HG03159 (cell line): ENCODE data around the gene ITGB3BP.
"Not testable (repeated sequence)": the region's sequence is repeated elsewhere in the genome, so short reads cannot be mapped to it uniquely, and the experiment has no call there.

ENCODE experiments used
- ATAC-seq: cut with Tn5 transposase; IDR thresholded peaks from one replicate; pipeline ENCODE4 v1.9.1; 2021; ENCODE audit warnings: mild to moderate bottlenecking, moderate library complexity; ENCODE audit not compliant: unreplicated experiment

ITGB3BP gene

DNA sequence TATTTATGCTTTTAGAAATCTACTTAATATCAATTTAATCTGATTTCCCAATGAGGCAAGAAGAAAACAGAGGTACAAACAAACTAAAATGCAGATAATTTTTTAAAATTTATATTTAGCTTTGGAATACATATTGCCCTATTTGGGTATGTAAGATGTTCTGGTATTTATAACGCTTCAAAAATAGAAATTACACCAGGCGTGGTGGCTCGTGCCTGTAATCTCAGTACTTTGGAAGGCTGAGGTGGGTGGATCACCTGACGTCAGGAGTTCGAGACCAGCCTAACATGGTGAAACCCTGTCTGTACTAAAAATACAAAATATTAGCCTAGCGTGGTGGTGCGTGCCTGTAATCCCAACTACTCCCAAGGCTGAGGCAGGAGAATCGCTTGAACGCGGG, 13.3 kb downstream of the ITGB3BP start:
- no peak for ATAC-seq

DNA sequence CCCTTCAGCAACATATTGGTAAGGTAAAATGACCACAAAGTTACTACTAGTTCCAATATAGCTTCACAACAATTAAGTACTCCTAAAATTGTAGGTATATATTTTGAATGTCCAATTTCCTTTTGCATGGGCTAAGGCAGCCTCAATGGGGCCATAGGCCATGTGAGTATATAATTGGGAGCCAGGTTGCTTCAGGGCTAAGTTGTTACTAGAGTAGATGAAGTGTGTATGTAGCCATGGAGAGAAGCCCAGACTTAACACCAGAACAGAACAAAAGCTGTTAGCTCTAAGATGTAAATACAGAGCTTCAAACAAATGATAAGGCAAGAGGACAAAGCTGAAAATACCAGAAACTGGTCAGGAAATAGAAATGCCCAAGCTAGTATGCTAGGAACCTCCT, 16.2 kb downstream of the ITGB3BP start:
- ATAC-seq = no peak

DNA sequence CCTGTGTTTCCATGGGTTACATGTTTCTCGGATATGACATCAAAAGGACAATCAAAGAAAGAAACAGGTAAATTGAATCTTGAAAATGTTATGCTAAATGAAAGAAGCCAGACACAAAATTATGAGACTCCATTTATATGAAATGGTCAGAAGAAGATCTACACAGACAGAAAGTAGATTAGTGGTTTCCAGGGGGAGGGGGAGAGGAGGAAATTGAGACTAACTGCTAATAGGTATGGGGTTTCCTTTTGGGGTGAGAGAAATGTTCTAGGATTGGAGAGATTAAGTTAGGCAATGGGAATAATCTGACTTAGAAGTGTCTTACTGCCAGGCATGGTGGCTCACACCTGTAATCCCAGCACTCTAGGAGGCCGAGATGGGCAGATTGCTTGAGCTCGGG, 21.8 kb downstream of the ITGB3BP start:
- no peak for ATAC-seq

- no peak for ATAC-seq
Measured at GRCh38 chr1:63498106-63498505, 24.9 kb downstream of the ITGB3BP start.

DNA sequence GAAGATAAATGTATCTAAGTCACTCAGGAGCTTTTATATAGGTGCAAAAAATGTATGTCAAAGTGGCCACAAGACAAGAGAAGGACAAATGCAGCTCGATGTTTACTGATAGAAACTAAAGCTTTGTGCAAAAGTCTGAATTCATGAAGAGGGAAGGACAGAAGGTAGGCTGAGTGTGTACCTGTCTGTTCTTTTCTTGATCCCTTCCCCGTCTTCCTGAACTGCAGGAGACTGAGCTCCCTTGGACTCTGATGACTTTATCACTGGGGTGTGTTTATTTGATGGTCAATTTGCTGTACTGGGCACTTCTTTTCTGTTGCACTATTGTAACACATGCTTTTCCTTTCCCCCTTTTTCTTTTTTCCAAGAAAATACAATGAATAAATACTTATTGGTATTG, 25.4 kb downstream of the ITGB3BP start:
- no peak for ATAC-seq

- no peak for ATAC-seq
Measured at GRCh38 chr1:63487336-63488065, 35.5 kb downstream of the ITGB3BP start.

- no peak for ATAC-seq
Measured at GRCh38 chr1:63486629-63487028, 36.4 kb downstream of the ITGB3BP start.

GRCh38 chr1:63480057-63480456, 43.0 kb downstream of the ITGB3BP start:
- no peak for ATAC-seq

DNA sequence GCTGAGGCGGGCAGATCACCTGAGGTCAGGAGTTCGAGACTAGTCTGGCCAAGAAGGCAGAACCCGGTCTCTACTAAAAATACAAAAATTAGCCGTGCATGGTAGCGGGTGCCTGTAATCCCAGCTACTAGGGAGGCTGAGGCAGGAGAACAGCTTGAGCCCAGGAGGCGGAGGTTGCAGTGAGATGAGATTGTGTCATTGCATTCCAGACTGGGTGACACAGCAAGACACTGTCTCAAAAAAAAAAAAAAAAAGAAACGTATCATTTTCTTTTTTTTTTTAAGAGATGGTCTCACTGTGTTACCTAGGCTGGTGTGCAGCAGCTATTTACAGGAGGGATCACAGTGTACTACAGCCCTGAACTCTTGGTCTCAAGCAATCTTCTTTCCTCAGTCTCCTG, 47.3 kb downstream of the ITGB3BP start:
- no peak for ATAC-seq

DNA sequence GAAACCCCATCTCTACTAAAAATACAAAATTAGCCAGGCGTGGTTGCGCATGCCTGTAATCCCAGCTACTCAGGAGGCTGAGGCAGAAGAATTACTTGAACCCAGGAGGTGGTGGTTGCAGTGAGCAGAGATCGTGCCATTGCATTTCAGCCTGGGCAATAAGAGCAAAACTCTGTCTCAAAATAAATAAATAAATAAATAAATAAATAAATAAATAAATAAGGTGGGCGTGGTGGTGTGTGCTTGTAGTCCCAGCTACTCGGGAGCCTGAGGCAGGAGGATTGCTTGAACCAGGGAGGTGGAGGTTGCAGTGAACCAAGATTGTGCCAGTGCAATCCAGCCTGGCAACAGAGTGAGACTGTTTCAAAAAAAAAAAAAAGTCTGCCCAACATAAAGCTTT, 54.3 kb downstream of the ITGB3BP start:
- not testable (repeated sequence) for ATAC-seq

GRCh38 chr1:63466759-63467158, 56.3 kb downstream of the ITGB3BP start:
- ATAC-seq = no peak

DNA sequence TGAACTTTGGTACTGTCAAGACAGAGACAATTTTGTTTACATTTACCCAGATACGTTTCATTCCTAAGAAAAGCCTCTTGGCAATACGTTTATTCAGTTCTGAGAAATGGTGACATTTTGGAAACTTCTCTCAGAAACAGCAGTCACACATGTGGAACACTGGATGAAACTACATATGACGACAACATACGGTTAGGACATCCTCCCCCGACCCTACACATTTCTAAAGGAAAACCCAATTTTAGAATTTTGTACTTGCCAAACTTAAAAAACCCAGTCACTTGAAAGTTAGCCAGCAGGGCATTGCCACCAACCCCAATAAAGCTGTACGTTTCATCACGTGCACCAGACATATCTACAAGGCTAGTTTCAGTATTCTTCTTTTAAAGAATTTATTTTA, 56.8 kb downstream of the ITGB3BP start:
- ATAC-seq = no peak

DNA sequence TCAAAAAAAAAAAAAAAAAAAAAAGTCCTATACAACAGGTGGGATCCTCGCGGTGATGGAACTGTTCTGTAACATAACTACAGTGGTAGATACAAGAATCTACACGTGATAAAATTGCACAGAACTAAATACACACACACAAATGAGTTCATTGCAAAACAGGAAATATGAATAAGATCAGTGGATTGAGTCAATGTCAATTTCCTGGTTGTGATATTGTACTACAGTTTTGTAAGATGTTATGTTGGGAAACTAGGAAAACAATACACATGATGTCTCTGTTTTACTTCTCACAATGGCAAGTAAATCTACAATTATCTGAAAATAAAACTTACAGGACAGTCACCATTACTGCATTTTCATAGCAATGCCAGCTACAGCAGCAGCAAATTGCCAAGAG, 59.8 kb downstream of the ITGB3BP start:
- no peak for ATAC-seq

DNA sequence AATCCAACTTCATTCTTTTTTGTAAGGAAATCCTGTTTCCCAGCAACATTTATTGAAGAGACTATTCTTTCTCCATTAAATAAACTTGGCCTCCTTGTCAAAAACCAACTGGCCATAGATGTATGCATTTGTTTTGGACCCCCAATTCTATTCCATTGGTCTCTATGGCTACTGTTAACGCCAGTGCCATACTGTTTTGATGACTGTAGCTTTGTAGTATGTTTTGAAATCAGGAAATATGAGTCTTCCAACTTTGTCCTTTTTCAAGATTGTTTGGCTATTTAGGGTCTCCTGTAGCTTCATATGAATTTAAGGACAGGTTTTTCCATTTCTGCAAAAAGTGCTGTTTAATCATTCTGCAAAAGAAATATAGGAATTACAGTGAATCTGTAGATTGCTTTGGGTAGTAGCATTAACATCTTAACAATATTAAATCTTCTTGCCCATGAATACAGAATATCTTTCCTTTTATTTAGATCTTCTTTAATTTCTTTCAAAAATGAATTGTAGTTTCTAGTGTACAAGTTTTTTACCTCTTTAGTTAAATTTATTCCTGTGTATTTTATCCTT, 61.3 kb downstream of the ITGB3BP start:
- no peak for ATAC-seq

DNA sequence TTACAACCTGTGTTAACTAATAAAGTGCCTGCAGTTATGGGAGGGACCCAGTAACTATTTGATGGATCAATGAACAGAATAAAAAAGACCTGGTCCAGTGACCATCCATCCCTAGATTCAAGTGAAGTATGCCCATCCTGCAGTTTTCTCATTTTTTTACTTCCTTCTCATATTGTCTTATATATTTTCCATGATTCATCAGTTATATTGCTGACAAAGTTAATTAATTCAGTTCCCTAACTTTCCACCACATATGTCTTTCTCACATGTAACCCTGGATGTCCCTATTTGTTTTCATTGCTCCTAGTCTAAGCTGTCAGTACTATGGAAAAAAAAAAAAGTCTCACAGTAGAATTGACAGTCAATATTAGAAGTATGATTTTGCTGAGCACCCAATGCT, 64.3 kb downstream of the ITGB3BP start:
- ATAC-seq = no peak

- ATAC-seq = no peak
Measured at GRCh38 chr1:63454269-63454668, 68.8 kb downstream of the ITGB3BP start.

DNA sequence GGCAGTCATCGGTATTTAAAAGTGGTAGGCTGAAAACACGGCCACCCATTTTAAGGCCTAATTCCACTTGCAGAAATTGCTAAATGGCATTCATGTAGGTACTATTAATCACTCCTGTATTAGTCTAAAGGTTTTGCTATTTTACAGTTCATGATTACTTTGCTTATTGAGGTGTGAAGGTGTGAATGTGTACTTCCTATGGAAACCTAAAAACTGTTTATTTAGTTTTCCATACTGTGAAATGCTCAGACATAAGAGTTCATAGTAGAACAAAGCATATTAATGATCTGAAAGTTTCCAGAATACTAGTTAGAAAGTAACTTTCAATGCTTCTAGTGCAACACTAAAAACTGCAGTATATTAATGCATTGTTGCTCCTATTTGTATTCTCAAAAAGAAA, 69.8 kb downstream of the ITGB3BP start:
- no peak for ATAC-seq

DNA sequence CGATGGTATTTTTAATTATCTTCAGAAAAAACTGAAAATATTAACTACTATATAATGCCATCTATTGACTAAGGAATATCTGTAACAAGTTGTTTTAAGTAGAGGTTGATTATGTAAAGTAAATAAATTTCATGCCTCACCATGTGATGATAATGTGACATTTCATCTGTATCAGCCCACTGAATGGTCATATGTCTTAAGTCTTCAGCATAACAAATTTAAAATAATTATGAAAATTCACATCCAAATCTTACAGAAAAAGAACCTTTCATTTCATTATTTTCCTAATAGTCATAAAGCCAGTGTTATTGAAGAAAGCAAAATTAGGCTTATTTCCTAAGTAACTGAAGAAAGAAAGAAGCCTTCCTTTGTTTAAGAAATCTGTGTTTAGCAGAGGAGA, 72.6 kb downstream of the ITGB3BP start:
- ATAC-seq = no peak

GRCh38 chr1:63448731-63449246, 74.2 kb downstream of the ITGB3BP start:
- no peak for ATAC-seq

DNA sequence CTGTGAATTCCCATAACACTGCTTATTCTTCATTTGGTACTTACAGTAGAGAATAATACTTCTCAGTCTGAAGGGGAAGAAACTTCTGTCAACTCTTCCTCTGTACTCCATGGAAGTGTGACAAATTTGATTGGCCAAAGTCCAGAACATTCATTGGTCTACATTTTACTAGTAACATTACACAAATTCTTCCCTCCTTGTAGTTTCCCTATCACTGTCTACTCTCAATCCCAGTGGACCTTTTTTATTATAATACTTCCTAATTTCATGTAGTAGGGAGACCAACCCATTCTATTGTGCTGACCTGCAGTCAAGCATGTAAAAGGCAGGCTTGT, 80.9 kb downstream of the ITGB3BP start:
- ATAC-seq = no peak

GRCh38 chr1:63435161-63435560, 87.9 kb downstream of the ITGB3BP start:
- no peak for ATAC-seq

- no peak for ATAC-seq
Measured at GRCh38 chr1:63429281-63429680, 93.7 kb downstream of the ITGB3BP start.

DNA sequence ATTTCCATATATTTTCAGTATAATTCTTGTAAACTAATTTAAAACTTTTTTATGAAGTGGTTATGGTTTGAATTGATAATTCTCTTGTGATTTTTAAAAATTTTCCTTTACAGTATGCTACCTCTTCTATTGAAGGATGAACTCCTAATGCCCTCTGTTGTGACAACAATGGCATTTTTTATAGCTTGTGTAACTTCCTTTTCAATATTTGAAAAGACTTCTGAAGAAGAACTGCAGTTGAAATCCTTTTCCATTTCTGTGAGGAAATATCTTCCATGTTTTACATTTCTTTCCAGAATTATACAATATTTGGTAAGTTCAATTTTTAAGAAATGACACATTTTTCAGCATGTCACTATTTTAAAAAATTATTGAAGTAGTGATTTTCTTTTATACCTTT, 94.2 kb downstream of the ITGB3BP start:
- ATAC-seq = no peak
